Measurements from ENCODE around the gene GALT. TPM values are rescaled to one million over a fixed set of nuclear protein-coding genes. Genes with fewer than 3 reads are reported as not detected.

The GALT gene
- total and polyA plus RNA-seq, 2 of the 13 experiments (the other 11 are each of a cell fraction or from before 2014, with no cell fraction given): 40.4 to 46.3 TPM

DNA sequence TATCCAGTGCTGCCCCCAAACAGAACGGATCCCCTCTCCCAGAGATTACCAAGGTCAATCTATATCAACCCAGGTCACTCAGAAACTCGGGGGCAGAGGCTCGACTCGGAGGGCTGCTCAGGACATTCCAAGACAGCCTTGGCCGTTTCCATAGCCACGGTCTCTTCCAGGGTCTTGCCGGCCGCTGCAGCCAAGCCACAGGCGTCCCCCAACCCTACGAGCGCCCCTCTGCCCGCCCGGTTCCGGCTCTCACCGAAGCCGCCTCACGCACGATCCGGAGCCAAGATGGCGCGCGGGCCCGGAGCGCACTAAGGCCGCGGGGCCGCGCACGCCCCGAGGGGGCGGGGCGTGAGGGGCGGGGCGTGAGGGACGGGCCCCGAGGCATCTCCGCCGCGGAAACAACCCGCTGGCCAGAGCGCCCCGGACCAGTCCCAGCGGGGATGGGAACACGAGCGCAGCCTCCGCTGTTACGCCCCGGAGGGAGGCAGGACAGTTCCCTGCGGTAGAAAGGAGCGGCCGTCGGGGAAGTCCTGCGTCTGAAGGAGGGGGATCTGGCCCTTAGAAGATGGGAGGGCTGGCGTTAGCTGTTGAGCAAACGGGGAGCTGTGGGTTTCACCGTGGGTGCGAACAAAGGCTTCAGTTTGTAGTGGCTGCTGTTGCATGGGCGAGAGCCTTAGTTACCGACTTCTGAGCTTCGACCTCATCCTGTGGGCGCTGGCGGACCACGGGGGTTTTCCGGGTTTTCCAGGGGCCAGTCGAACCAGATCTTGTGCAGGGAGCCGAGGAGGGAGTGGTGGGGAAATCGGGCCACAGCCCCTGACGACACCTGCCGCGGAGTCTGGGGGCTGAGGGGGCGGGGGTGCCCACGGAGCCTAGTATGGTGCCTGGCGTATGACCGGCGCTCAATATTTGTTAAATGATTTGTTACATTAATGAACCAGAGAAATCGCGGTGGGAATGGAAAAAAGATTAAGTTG lies 34.4 kb upstream of the GALT start, which contains the start of gene RPP25L (continued):
- TF ChIP-seq, protein P1, sequence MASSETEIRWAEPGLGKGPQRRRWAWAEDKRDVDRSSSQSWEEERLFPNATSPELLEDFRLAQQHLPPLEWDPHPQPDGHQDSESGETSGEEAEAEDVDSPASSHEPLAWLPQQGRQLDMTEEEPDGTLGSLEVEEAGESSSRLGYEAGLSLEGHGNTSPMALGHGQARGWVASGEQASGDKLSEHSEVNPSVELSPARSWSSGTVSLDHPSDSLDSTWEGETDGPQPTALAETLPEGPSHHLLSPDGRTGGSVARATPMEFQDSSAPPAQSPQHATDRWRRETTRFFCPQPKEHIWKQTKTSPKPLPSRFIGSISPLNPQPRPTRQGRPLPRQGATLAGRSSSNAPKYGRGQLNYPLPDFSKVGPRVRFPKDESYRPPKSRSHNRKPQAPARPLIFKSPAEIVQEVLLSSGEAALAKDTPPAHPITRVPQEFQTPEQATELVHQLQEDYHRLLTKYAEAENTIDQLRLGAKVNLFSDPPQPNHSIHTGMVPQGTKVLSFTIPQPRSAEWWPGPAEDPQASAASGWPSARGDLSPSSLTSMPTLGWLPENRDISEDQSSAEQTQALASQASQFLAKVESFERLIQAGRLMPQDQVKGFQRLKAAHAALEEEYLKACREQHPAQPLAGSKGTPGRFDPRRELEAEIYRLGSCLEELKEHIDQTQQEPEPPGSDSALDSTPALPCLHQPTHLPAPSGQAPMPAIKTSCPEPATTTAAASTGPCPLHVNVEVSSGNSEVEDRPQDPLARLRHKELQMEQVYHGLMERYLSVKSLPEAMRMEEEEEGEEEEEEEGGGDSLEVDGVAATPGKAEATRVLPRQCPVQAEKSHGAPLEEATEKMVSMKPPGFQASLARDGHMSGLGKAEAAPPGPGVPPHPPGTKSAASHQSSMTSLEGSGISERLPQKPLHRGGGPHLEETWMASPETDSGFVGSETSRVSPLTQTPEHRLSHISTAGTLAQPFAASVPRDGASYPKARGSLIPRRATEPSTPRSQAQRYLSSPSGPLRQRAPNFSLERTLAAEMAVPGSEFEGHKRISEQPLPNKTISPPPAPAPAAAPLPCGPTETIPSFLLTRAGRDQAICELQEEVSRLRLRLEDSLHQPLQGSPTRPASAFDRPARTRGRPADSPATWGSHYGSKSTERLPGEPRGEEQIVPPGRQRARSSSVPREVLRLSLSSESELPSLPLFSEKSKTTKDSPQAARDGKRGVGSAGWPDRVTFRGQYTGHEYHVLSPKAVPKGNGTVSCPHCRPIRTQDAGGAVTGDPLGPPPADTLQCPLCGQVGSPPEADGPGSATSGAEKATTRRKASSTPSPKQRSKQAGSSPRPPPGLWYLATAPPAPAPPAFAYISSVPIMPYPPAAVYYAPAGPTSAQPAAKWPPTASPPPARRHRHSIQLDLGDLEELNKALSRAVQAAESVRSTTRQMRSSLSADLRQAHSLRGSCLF (CRISPR knock-in tag; IDR thresholded peaks at IDR 0.05; ENCODE audit: borderline replicate concordance): no peak
- TF ChIP-seq MEF2D (CRISPR knock-in tag; IDR thresholded peaks at IDR 0.05): no peak
- TF ChIP-seq CBX1 (IDR thresholded peaks at IDR 0.05; ENCODE audit: low read depth): no peak
- TF ChIP-seq ZNF720 (CRISPR knock-in tag; IDR thresholded peaks at IDR 0.05): no peak
- TF ChIP-seq, protein P2, sequence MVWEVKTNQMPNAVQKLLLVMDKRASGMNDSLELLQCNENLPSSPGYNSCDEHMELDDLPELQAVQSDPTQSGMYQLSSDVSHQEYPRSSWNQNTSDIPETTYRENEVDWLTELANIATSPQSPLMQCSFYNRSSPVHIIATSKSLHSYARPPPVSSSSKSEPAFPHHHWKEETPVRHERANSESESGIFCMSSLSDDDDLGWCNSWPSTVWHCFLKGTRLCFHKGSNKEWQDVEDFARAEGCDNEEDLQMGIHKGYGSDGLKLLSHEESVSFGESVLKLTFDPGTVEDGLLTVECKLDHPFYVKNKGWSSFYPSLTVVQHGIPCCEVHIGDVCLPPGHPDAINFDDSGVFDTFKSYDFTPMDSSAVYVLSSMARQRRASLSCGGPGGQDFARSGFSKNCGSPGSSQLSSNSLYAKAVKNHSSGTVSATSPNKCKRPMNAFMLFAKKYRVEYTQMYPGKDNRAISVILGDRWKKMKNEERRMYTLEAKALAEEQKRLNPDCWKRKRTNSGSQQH (CRISPR knock-in tag; IDR thresholded peaks at IDR 0.05; ENCODE audit: low read depth): no peak
- peak; percentile 72; the same call in 1 of the 2 replicates for TF ChIP-seq ZNF547 (CRISPR knock-in tag; IDR thresholded peaks at IDR 0.05)
- no peak for TF ChIP-seq ZNF121 (CRISPR knock-in tag; IDR thresholded peaks at IDR 0.05)
- no peak for TF ChIP-seq CENPX (CRISPR knock-in tag; IDR thresholded peaks at IDR 0.05)
- no peak for TF ChIP-seq RARG (CRISPR knock-in tag; IDR thresholded peaks at IDR 0.05; ENCODE audit: low read depth)
- no peak for TF ChIP-seq GTF2F1 (IDR thresholded peaks at IDR 0.05; ENCODE audit: low read length)
- 0 out of 2 replicates have a peak, but pooled peaks have one; percentile 51 for TF ChIP-seq KMT2B (CRISPR knock-in tag; IDR thresholded peaks at IDR 0.05)
- TF ChIP-seq, protein P3, sequence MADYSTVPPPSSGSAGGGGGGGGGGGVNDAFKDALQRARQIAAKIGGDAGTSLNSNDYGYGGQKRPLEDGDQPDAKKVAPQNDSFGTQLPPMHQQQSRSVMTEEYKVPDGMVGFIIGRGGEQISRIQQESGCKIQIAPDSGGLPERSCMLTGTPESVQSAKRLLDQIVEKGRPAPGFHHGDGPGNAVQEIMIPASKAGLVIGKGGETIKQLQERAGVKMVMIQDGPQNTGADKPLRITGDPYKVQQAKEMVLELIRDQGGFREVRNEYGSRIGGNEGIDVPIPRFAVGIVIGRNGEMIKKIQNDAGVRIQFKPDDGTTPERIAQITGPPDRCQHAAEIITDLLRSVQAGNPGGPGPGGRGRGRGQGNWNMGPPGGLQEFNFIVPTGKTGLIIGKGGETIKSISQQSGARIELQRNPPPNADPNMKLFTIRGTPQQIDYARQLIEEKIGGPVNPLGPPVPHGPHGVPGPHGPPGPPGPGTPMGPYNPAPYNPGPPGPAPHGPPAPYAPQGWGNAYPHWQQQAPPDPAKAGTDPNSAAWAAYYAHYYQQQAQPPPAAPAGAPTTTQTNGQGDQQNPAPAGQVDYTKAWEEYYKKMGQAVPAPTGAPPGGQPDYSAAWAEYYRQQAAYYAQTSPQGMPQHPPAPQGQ (CRISPR knock-in tag; IDR thresholded peaks at IDR 0.05; ENCODE audit: borderline replicate concordance): no peak
- TF ChIP-seq, protein P4, sequence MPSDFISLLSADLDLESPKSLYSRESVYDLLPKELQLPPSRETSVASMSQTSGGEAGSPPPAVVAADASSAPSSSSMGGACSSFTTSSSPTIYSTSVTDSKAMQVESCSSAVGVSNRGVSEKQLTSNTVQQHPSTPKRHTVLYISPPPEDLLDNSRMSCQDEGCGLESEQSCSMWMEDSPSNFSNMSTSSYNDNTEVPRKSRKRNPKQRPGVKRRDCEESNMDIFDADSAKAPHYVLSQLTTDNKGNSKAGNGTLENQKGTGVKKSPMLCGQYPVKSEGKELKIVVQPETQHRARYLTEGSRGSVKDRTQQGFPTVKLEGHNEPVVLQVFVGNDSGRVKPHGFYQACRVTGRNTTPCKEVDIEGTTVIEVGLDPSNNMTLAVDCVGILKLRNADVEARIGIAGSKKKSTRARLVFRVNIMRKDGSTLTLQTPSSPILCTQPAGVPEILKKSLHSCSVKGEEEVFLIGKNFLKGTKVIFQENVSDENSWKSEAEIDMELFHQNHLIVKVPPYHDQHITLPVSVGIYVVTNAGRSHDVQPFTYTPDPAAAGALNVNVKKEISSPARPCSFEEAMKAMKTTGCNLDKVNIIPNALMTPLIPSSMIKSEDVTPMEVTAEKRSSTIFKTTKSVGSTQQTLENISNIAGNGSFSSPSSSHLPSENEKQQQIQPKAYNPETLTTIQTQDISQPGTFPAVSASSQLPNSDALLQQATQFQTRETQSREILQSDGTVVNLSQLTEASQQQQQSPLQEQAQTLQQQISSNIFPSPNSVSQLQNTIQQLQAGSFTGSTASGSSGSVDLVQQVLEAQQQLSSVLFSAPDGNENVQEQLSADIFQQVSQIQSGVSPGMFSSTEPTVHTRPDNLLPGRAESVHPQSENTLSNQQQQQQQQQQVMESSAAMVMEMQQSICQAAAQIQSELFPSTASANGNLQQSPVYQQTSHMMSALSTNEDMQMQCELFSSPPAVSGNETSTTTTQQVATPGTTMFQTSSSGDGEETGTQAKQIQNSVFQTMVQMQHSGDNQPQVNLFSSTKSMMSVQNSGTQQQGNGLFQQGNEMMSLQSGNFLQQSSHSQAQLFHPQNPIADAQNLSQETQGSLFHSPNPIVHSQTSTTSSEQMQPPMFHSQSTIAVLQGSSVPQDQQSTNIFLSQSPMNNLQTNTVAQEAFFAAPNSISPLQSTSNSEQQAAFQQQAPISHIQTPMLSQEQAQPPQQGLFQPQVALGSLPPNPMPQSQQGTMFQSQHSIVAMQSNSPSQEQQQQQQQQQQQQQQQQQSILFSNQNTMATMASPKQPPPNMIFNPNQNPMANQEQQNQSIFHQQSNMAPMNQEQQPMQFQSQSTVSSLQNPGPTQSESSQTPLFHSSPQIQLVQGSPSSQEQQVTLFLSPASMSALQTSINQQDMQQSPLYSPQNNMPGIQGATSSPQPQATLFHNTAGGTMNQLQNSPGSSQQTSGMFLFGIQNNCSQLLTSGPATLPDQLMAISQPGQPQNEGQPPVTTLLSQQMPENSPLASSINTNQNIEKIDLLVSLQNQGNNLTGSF (CRISPR knock-in tag; IDR thresholded peaks at IDR 0.05): no peak
- no peak for TF ChIP-seq ZNF138 (CRISPR knock-in tag; IDR thresholded peaks at IDR 0.05; ENCODE audit: low read depth)

Measured in HepG2 (cell line).